GM18858 (cell line): ENCODE results near the gene CACYBP.

ENCODE experiments used
- ATAC-seq: cut with Tn5 transposase; IDR thresholded peaks from one replicate; pipeline ENCODE4 v1.9.1; 2021; ENCODE audit not compliant: unreplicated experiment

The CACYBP gene

DNA sequence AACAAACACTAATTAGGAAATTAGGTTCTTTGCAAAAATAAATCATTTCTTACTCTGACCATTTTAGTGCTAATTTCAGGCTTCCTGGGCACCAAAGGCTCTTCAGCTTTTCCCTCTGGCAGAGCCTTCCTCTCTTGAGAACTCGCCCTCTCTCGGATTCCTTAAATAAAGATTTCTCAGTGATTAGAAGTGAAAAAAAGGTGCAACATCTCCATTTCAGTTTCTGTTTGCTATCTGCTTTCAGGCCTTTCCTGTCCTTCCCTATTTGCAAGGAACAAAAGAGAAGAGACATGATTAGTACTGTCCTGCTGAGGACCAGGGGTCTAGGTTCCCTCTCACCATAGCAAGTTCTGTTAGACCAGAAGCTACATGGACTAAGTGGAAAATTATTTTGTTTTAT, 27.8 kb upstream of the CACYBP start:
- ATAC-seq: no peak

DNA sequence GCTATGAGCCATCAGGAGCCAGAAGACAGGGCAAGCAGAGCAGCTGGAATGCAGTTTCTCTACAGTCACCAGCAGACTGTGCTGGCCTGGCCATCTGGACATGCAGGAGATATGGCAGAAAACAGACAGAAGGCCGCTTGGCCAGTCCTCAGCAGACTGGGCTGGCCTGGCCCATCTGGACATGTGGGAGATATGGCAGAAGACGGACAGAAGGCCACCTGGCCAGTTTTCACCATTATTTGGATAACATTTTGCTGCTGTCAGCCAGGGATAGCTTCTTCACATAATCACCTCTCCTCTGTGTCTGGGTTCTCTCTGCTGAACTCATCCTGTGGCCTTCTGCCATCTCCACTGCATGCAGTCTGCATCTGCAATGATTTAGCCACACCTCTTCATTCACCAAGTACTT, 25.0 kb upstream of the CACYBP start:
- no peak for ATAC-seq

DNA sequence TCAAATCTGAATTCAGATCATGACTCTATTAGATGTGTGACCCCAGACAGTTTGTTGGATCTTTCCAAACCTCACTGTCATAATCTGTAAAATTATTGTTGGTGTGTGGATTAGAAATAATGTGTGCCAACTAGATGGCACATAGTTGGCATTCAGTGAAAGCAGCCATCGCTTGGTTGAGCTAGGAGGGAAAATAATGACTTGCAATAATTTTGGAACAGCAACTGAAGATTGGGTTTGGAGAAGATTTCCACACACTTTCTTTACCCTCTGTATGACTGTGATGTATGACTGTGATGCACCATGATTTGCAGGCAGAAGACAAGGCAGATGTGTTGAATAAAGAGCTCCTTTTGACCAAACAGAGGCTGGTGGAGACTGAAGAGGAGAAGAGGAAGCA, 24.0 kb upstream of the CACYBP start:
- ATAC-seq: no peak

DNA sequence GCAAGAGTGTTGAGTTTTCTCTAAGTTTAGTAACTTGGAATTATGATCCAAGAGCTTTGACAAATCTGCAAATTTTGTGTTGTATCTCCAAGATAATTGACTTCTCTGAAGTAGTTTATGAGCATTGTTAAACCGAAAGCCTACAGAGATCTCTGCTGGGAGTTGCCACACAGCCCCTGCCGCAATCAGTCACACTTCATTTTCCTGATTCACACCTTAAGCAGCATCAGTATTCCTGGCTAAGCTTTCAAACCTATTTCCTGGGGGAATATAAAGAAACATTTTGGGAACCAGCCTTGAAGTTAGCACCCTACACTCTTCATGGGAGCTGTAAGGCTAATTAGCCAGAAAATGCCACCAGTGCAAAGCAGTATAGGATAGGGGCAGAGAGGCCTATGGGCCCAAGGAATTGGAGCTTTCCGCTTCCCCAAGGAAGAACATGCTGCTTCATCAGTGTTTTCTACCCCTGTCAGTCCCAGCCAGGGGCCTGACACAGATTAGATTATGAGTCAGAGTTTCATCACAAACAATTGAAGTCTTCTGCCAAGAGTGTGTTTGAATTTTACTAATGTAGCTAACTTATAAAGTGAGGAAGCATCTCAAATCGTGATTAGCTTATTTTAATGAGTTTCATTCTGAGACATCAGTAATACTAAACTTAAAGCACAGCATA, 23.2 kb upstream of the CACYBP start:
- no peak for ATAC-seq

- no peak for ATAC-seq
These were observed 16.6 kb upstream of the CACYBP start for GRCh38 chr1:174982971-174983689.

GRCh38 chr1:174984952-174985351, 14.8 kb upstream of the CACYBP start:
- no peak for ATAC-seq

DNA sequence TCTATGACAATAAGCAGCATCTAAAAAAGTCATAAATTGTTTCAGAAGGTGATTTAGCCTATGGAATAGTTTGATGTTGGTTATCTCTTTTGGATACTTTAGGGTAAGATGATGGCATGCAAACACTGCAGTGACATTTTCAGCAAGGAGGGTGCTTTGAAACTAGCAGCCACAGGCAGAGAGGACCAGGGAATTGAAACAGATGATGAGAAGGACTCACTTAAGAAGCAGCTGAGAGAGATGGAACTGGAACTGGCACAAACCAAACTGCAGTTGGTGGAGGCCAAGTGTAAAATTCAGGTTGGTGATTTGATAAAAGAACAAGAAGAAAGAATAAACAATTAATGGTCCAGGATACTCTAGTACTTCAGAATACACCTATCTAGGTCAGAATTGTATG, 11.2 kb upstream of the CACYBP start:
- ATAC-seq: no peak

DNA sequence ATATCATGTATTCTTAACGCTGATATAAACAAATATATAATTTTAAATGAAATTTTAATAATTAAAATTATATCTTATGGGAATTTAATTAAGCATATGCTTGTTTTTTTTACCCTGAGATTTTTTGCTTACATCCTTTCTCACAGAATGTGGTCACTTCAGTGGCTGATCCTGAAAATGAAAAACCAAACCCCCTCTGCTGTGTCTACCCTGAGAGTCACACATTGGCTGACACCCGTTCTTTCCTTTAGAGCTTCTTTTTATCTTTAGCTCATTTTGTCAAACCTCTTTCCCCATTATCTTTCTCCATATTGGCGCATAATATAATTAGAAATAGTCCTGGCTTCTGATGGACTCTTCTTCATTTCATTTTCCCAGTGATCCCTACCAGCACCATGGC, 10.8 kb upstream of the CACYBP start:
- ATAC-seq: no peak

- no peak for ATAC-seq
These were observed 10.1 kb upstream of the CACYBP start for GRCh38 chr1:174989536-174990220.

- peak; percentile 42 for ATAC-seq
These were observed 9.3 kb upstream of the CACYBP start for GRCh38 chr1:174990382-174990999.

- no peak for ATAC-seq
These were observed 8.3 kb upstream of the CACYBP start for GRCh38 chr1:174991473-174991872.

DNA sequence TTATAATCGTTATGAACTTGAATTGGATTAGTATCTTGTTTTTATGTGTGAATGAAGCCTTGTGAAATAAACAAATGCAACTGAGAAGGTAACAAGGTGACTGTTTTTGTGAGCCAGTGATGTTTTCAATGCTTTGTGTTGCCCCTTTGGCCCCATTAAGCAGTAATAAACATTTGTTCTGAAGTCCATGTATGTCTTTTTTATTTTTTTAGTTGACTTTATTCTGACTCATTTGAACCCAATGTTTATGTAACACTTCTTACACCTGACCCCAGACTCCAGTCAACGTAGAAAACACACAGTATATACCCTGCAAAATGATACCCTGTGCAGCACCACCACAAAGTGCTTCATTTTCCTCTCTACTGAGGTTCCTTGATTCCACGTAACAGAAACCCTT, 4.6 kb upstream of the CACYBP start:
- ATAC-seq: no peak

- ATAC-seq: no peak
These were observed 3.8 kb upstream of the CACYBP start for GRCh38 chr1:174995916-174996315.

DNA sequence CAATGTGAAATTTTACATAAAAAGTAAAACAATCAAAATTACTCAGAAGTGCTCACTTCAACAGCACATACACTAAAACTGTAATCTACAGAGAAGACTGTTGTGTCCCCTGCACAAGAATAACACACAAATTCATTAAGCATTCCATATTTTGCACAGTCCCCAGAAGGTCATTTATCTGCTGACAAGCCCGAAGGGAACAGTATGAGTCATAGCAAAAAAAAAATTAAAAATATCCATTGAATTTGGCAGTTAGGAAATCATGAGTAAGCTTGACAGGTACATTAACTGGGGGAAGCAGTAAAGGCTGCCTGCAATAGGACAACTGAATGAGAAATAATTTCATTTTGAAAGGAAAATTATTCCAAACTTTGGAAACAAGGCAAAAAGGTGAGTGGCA, 3.3 kb upstream of the CACYBP start:
- no peak for ATAC-seq

DNA sequence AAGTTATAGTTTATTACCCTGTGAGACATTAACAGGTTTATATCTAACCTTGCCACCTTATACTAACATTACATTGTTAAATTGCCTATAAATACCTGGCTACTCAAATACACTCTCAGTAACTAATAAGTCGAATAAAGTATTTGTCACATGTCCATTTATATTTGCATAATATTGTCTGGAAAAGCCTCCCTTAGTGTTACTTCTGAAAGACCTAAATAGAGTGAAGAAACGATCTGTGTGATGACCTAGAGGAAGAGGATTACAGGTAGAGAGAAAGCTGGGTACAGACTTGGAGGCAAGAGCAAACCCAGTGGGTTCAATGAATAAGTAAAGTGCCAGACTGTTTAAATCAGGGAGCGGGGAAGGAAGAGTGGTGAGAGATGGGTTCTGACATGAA, 2.7 kb upstream of the CACYBP start:
- no peak for ATAC-seq

DNA sequence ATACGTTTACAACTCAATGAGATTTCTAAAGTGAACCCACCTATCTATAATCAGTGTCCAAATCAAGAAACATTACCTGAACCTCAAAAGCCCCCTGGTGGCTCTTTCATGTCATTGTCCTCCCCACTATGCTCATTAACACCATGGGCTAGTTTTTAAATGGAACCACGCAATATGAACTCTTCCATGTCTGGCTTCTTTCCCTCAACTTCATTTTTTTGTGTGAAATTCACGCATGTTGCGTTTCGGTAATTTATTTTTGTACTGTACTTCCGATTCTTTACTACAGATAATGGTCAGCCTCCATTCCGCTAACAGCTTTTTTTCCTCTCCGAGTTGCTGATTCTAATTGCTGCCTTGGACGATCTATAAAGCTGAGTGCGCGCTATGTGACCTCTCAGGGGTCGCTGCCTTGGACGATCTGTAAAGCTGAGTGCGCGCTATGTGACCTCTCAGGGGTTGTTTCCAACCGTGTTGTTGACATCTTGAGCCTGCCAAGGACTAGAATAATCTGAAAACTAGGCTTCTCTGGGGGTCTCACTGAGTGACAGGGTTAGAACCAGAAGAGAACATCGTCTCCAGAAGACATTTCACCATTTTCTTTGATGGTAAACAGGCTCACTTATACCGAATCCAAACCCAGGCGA, 1.1 kb upstream of the CACYBP start:
- no peak for ATAC-seq

- peak; percentile 67 for ATAC-seq
These were observed 371 bp upstream of the CACYBP start for GRCh38 chr1:174999216-174999935.

GRCh38 chr1:175000697-175001187, 995 bp downstream of the CACYBP start:
- ATAC-seq: no peak

DNA sequence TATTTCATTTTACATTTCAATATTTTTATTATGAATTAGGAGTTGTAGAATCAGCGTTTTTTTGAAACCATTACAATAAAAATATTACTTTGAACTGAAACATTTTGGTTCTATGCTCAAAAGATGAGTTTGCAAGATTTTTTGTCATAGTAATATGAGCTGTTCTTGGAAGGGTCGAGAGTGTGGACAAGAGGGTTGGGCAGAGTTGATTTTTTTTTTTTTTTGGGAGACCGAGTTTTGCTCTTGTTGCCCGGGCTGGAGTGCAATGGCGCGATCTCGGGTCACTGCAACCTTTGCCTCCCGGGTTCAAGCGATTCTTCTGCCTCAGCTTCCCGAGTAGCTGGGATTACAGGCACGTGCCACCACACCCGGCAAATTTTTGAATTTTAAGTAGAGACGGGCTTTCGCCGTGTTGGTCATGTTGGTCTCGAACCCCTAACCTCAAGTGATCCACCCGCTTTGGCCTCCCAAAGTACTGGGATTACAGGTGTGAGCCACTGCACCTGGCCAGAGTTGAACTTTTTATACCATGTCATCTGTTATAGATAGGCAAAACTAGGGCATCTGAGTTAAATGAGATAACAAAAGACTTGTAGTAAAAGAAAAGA, 3.3 kb downstream of the CACYBP start:
- no peak for ATAC-seq

GRCh38 chr1:175003521-175003920, 3.8 kb downstream of the CACYBP start:
- ATAC-seq: no peak
